ENCODE results near the gene TMEM170B. TPM values are rescaled to one million over a fixed set of nuclear protein-coding genes. Genes with fewer than 3 reads are reported as not detected.
"Not testable (repeated sequence)": the region's sequence is repeated elsewhere in the genome, so short reads cannot be mapped to it uniquely, and the experiment has no call there.

The TMEM170B gene
- total and polyA plus RNA-seq, 7 experiments from 2014 or later, result 0.29 to 12.7 (median 3.2) TPM

GRCh38 chr6:11538052-11538818, 686 bp downstream of the TMEM170B start:
- DNase-seq (peak; percentile 21 to 52 (median 40)), ATAC-seq (peak; percentile 5)
- peaks cover 0 to 76% (median 5%) of the 10 kb centered on the region in 5 donors for H3K27me3 Mint-ChIP-seq
- intact Hi-C loops (cut with micrococcal nuclease), result loop anchor here (1.0 to 5.0 kb wide), 5 partner anchors 37 to 1949 kb away; partner anchors contain the start of genes MAK (in 2 of the 2) and GFOD1 (in 1 of the 2)
- no peaks in the 10 kb centered on the region for H3K9me3 Mint-ChIP-seq
- H3K27ac Mint-ChIP-seq, result peak overlapping the region in 8 of 9 donors; percentile 31 to 92 (median 76)
- H3K4me1 ChIP-seq (ENCODE audit: control insufficient read depth in 2 of 2, insufficient read depth in 2 of 2, low read length in 2 of 2), result peaks cover 4 to 5% of the 10 kb centered on the region in 2 donors
- H3K36me3 ChIP-seq (ENCODE audit: control insufficient read depth in 2 of 3, insufficient read depth in 3 of 3, low read length in 3 of 3), result no peaks in the 10 kb centered on the region
- peak overlapping the region; percentile 69 for H3K27ac ChIP-seq (ENCODE audit: low read depth, low read length)
- no peaks in the 10 kb centered on the region for H3K27me3 ChIP-seq (ENCODE audit: control insufficient read depth in 2 of 2, insufficient read depth in 2 of 2, low read length in 2 of 2)
- H3K9me3 ChIP-seq (ENCODE audit: control insufficient read depth in 2 of 3, low read length in 3 of 3), result no peaks in the 10 kb centered on the region
- CTCF ChIA-PET, result interaction anchor here (0.7 kb wide), 1 partner anchor 17 kb away, joined by 3 read pairs; no protein-coding TSS in a partner anchor
- POLR2A ChIA-PET, result no interaction called here
- H3K36me3 Mint-ChIP-seq, result no peaks in the 10 kb centered on the region
- peak overlapping the region; percentile 58 for H3K4me3 ChIP-seq (ENCODE audit: low read length)
- H3K4me3 Mint-ChIP-seq, result peak overlapping the region; percentile 72 to 90 (median 86)
- H3K4me1 Mint-ChIP-seq, result peaks cover 6 to 28% (median 21%) of the 10 kb centered on the region in 7 donors

GRCh38 chr6:11538819-11539468, 1.4 kb downstream of the TMEM170B start:
- H3K27ac Mint-ChIP-seq, result peak overlapping the region in 8 of 9 donors; percentile 31 to 92 (median 76)
- DNase-seq (no peak), ATAC-seq (no peak)
- intact Hi-C loops (cut with micrococcal nuclease), result loop anchor here (1.0 to 5.0 kb wide), 5 partner anchors 36 to 1948 kb away; partner anchors contain the start of genes MAK (in 2 of the 2) and GFOD1 (in 1 of the 2)
- Histone ChIP-seq H3K27ac (ENCODE audit: low read depth, low read length) (peak overlapping the region; percentile 69), H3K9me3 (ENCODE audit: control insufficient read depth in 2 of 3, low read length in 3 of 3) (no peaks in the 10 kb centered on the region), H3K27me3 (ENCODE audit: control insufficient read depth in 2 of 2, insufficient read depth in 2 of 2, low read length in 2 of 2) (no peaks in the 10 kb centered on the region), H3K4me3 (ENCODE audit: low read length) (peak overlapping the region; percentile 58), H3K36me3 (ENCODE audit: control insufficient read depth in 2 of 3, insufficient read depth in 3 of 3, low read length in 3 of 3) (no peaks in the 10 kb centered on the region), H3K4me1 (ENCODE audit: control insufficient read depth in 2 of 2, insufficient read depth in 2 of 2, low read length in 2 of 2) (peaks cover 4 to 5% of the 10 kb centered on the region in 2 donors)
- POLR2A ChIA-PET, result no interaction called here
- CTCF ChIA-PET, result interaction anchor here (0.7 kb wide), 1 partner anchor 17 kb away, joined by 3 read pairs; no protein-coding TSS in a partner anchor
- no peaks in the 10 kb centered on the region for H3K36me3 Mint-ChIP-seq
- peaks cover 0 to 72% (median 5%) of the 10 kb centered on the region in 5 donors for H3K27me3 Mint-ChIP-seq
- H3K4me1 Mint-ChIP-seq, result peaks cover 6 to 28% (median 21%) of the 10 kb centered on the region in 7 donors
- no peaks in the 10 kb centered on the region for H3K9me3 Mint-ChIP-seq
- H3K4me3 Mint-ChIP-seq, result peak overlapping the region; percentile 72 to 90 (median 86)

- Histone ChIP-seq H3K36me3 (ENCODE audit: control insufficient read depth in 2 of 3, insufficient read depth in 3 of 3, low read length in 3 of 3) (no peaks in the 10 kb centered on the region), H3K27ac (ENCODE audit: low read depth, low read length) (no peak overlapping the region), H3K4me3 (ENCODE audit: low read length) (no peak overlapping the region), H3K9me3 (ENCODE audit: control insufficient read depth in 2 of 3, low read length in 3 of 3) (no peaks in the 10 kb centered on the region), H3K27me3 (ENCODE audit: control insufficient read depth in 2 of 2, insufficient read depth in 2 of 2, low read length in 2 of 2) (no peaks in the 10 kb centered on the region), H3K4me1 (ENCODE audit: control insufficient read depth in 2 of 2, insufficient read depth in 2 of 2, low read length in 2 of 2) (peaks cover 4 to 5% of the 10 kb centered on the region in 2 donors)
- Mint-ChIP-seq H3K27me3 (peaks cover 0 to 43% (median 0%) of the 10 kb centered on the region in 5 donors), H3K27ac (no peak overlapping the region), H3K4me3 (no peak overlapping the region), H3K9me3 (peaks cover 0 to 3% (median 0%) of the 10 kb centered on the region in 11 donors), H3K4me1 (peaks cover 5 to 20% (median 13%) of the 10 kb centered on the region in 7 donors), H3K36me3 (no peaks in the 10 kb centered on the region)
- ATAC-seq, result no peak
- ChIA-PET CTCF (interaction anchor here (1.2 kb wide), 1 partner anchor 47 kb away, joined by 4 read pairs; no protein-coding TSS in a partner anchor), POLR2A (interaction anchor here (0.6 kb wide), 1 partner anchor 771 kb away, joined by 3 read pairs; no protein-coding TSS in a partner anchor)
- intact Hi-C loops (cut with micrococcal nuclease), result no loop called here
- DNase-seq, result no peak
These were observed 5.3 kb downstream of the TMEM170B start for GRCh38 chr6:11542863-11543262.

GRCh38 chr6:11543919-11544518, 6.5 kb downstream of the TMEM170B start:
- Histone ChIP-seq H3K36me3 (ENCODE audit: control insufficient read depth in 2 of 3, insufficient read depth in 3 of 3, low read length in 3 of 3) (no peaks in the 10 kb centered on the region), H3K9me3 (ENCODE audit: control insufficient read depth in 2 of 3, low read length in 3 of 3) (no peaks in the 10 kb centered on the region), H3K4me3 (ENCODE audit: low read length) (no peak overlapping the region), H3K27ac (ENCODE audit: low read depth, low read length) (no peak overlapping the region), H3K4me1 (ENCODE audit: control insufficient read depth in 2 of 2, insufficient read depth in 2 of 2, low read length in 2 of 2) (no peaks in the 10 kb centered on the region), H3K27me3 (ENCODE audit: control insufficient read depth in 2 of 2, insufficient read depth in 2 of 2, low read length in 2 of 2) (no peaks in the 10 kb centered on the region)
- Mint-ChIP-seq H3K9me3 (peaks cover 0 to 4% (median 0%) of the 10 kb centered on the region in 11 donors), H3K27ac (no peak overlapping the region), H3K4me1 (peaks cover 0 to 15% (median 9%) of the 10 kb centered on the region in 7 donors), H3K36me3 (no peaks in the 10 kb centered on the region), H3K27me3 (peaks cover 0 to 34% (median 0%) of the 10 kb centered on the region in 5 donors), H3K4me3 (no peak overlapping the region)
- POLR2A ChIA-PET, result no interaction called here
- intact Hi-C loops (cut with micrococcal nuclease), result no loop called here
- CTCF ChIA-PET, result no interaction called here
- ATAC-seq (no peak), DNase-seq (no peak)

GRCh38 chr6:11547846-11548245, 10.3 kb downstream of the TMEM170B start:
- H3K4me3 ChIP-seq (ENCODE audit: low read length); H3K9me3 ChIP-seq (ENCODE audit: control insufficient read depth in 2 of 3, low read length in 3 of 3); CTCF ChIA-PET; H3K27me3 ChIP-seq (ENCODE audit: control insufficient read depth in 2 of 2, insufficient read depth in 2 of 2, low read length in 2 of 2); H3K4me1 Mint-ChIP-seq; POLR2A ChIA-PET; H3K4me1 ChIP-seq (ENCODE audit: control insufficient read depth in 2 of 2, insufficient read depth in 2 of 2, low read length in 2 of 2); H3K4me3 Mint-ChIP-seq; ATAC-seq; H3K36me3 Mint-ChIP-seq; H3K27ac Mint-ChIP-seq; H3K9me3 Mint-ChIP-seq; H3K27me3 Mint-ChIP-seq; intact Hi-C loops (cut with micrococcal nuclease); H3K36me3 ChIP-seq (ENCODE audit: control insufficient read depth in 2 of 3, insufficient read depth in 3 of 3, low read length in 3 of 3); H3K27ac ChIP-seq (ENCODE audit: low read depth, low read length); DNase-seq: not testable (repeated sequence)

GRCh38 chr6:11548578-11548977, 11.0 kb downstream of the TMEM170B start:
- H3K27ac Mint-ChIP-seq; H3K9me3 ChIP-seq (ENCODE audit: control insufficient read depth in 2 of 3, low read length in 3 of 3); H3K27me3 Mint-ChIP-seq; H3K4me1 ChIP-seq (ENCODE audit: control insufficient read depth in 2 of 2, insufficient read depth in 2 of 2, low read length in 2 of 2); H3K36me3 Mint-ChIP-seq; ATAC-seq; H3K27me3 ChIP-seq (ENCODE audit: control insufficient read depth in 2 of 2, insufficient read depth in 2 of 2, low read length in 2 of 2); H3K9me3 Mint-ChIP-seq; DNase-seq; intact Hi-C loops (cut with micrococcal nuclease); POLR2A ChIA-PET; H3K4me3 Mint-ChIP-seq; H3K4me1 Mint-ChIP-seq; H3K4me3 ChIP-seq (ENCODE audit: low read length); H3K36me3 ChIP-seq (ENCODE audit: control insufficient read depth in 2 of 3, insufficient read depth in 3 of 3, low read length in 3 of 3); CTCF ChIA-PET; H3K27ac ChIP-seq (ENCODE audit: low read depth, low read length): not testable (repeated sequence)
